Measurements from ENCODE around the gene PROK2.

PROK2 gene, protein sequence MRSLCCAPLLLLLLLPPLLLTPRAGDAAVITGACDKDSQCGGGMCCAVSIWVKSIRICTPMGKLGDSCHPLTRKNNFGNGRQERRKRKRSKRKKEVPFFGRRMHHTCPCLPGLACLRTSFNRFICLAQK

DNA sequence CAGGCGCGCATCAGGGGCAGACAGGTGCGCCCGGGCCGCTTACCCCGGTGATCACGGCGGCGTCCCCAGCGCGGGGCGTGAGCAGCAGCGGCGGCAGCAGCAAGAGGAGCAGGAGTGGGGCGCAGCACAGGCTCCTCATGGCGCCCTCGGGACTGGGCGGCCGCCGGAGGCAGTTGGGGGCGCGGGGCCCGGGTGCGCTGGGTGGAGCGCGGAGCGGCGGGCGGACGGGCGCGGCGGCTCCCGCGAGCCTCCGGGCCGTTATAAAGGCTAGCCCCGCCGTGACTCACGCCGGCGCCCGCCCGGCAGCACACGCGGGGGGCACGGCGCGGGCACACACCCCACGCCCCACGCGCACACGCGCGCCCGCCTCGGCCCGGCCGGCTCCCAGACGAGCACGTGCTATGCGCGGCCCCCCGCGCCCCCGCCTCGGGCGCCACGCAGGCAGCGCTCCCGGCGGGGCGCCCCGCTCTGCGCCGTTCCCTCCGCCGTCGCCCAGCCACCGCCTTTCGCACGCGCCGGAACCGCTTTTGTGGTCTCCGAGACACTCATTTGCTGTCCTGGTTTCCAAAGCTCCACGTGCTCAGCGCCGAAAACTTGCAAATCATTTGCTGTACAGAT, at the start of gene PROK2:
TSS of gene PROK2 (minus strand) at position 235 of the 618 bp plus-strand sequence. CDS start at position 139, 96 bp downstream.
- peak in 4 of 51 donors; percentile 1 to 5 (median 4) for DNase-seq

GRCh38 chr3:71831599-71831998, 46.7 kb upstream of the PROK2 start:
- no peak for DNase-seq

GRCh38 chr3:71825551-71826283, 40.8 kb upstream of the PROK2 start:
- no peak for DNase-seq

DNA sequence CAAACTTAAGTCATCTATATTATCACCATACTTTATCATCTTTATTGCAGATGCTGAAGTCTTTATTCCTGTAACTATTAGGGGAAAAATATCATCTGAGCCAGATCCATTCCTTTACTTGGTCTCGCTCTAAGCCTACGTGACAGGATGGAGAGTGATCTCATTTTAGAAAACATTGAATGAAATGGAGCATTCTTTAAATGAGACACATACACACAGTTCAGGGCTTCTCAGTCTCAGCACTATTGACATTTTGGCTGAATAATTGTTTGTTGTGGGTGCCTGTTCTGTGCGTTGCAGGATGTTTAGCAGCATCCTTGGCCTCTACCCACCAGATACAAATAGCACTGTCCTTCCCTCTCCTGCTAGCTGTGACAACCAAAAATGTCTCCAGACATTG, 36.2 kb upstream of the PROK2 start:
- DNase-seq, result no peak

DNA sequence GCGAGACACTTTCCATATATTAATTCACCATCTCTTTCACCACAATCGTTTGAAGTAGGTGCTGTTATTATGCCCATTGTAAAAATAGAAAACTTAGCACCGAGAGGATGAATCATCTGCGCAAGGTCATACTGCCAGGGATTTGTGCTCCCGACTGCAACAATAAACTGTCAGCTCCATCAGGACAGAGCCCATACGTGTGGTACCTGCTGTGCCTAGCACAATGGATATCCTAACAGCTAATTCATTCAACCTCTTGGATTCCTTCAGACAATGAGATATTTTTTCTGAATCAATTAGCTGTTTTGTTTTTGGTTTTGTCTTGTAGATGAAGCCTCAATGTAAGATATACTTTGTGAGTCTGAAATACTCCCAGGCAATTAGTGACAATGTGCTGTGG, 32.3 kb upstream of the PROK2 start:
- no peak for DNase-seq

- no peak for DNase-seq
Measured at GRCh38 chr3:71816767-71817156, 31.8 kb upstream of the PROK2 start.

- no peak for DNase-seq
Measured at GRCh38 chr3:71815340-71816067, 30.6 kb upstream of the PROK2 start.

DNA sequence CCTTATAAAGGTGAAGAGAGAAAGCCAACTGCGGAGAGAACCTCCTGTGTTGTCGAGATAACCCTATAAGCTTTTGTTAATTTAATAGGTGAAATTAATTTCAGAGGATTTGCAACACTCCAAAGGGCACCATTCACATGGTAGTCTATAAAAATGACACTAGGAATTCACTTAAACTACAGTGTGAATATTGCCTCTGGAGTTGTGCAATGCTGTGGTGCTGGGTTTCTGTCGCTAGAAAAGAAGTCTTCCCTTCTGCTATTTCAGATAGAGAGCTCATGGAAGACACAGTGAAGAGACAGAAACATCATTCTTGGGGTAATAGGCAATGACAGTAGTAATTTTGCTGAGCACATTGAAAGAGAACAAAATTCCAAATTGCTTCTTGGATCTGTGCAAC, 28.8 kb upstream of the PROK2 start:
- no peak for DNase-seq

- DNase-seq, result no peak
Measured at GRCh38 chr3:71813073-71813472, 28.1 kb upstream of the PROK2 start.

GRCh38 chr3:71810056-71810455, 25.1 kb upstream of the PROK2 start:
- no peak for DNase-seq

- no peak for DNase-seq
Measured at GRCh38 chr3:71809321-71810026, 24.5 kb upstream of the PROK2 start.

GRCh38 chr3:71806736-71807135, 21.8 kb upstream of the PROK2 start:
- no peak for DNase-seq

GRCh38 chr3:71805691-71806090, 20.7 kb upstream of the PROK2 start:
- DNase-seq, result no peak

DNA sequence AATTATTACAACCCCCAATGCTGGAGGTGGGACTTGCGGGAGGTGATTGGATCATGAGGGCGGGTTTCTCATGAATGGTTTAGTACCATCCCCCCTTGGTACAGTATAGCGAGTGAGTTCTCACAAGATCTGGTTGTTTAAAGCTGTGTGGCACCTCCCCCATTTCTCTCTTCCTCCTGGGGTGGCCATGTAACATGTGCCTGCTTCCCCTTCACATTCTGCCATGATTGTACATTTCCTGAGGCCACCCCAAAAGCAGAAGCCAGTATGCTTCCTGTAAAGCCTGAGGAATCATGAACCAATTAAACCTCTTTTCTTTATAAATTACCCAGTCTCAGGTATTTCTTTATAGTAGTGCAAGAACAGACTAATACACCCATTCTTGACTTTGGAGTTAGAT, 20.3 kb upstream of the PROK2 start:
- no peak for DNase-seq

DNA sequence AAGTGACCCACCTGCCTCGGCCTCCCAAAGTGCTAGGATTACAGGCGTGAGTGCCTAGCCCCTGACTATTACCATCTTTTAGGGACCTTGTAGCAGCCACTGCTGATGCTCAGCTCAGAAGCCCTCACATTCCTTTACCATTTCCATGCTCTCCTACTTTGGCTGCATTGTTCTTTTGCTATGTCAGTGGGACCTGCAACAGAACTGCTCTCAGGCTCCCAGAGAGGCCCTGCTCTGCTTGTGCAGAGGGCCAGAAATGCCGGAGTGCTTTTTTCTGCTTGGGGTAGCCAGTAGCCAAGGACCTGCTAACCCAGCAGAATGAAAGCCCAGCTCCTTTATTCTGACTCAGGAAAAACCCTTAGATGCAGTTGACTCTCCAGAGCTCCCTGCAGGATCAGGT, 18.3 kb upstream of the PROK2 start:
- no peak for DNase-seq

GRCh38 chr3:71801986-71802385, 17.0 kb upstream of the PROK2 start:
- DNase-seq, result no peak

- no peak for DNase-seq
Measured at GRCh38 chr3:71800023-71800422, 15.1 kb upstream of the PROK2 start.

GRCh38 chr3:71797455-71797854, 12.5 kb upstream of the PROK2 start:
- no peak for DNase-seq

GRCh38 chr3:71796290-71796689, 11.3 kb upstream of the PROK2 start:
- no peak for DNase-seq

DNA sequence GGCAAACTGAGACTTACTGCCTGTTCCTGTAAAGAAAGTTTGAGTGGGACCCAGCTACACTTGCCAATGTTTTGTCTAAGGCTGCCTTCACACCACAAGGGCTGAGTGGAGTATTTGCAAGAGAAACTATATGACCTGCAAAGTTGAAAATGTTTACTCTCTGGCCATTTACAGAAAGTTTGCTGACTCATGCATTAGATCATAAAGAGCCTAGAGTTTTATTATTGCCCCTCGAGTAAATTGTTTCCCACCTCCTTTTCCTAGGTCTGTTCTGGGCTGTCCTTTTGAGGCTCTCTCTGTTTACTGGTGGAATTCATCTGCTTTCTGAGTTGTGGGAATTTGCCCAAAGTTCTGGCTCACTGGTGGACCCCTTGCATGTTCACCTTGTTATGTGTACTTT, 6.7 kb upstream of the PROK2 start:
- no peak for DNase-seq

GRCh38 chr3:71789922-71790321, 5.0 kb upstream of the PROK2 start:
- DNase-seq, result no peak
